ENCODE results near the gene FGF2. TPM values are rescaled to one million over a fixed set of nuclear protein-coding genes. Genes with fewer than 3 reads are reported as not detected.
"Not testable (repeated sequence)": the region's sequence is repeated elsewhere in the genome, so short reads cannot be mapped to it uniquely, and the experiment has no call there.

The FGF2 gene
- total RNA-seq, 8 experiments from 2014 or later = 6.0 to 40.3 (median 9.5) TPM

DNA sequence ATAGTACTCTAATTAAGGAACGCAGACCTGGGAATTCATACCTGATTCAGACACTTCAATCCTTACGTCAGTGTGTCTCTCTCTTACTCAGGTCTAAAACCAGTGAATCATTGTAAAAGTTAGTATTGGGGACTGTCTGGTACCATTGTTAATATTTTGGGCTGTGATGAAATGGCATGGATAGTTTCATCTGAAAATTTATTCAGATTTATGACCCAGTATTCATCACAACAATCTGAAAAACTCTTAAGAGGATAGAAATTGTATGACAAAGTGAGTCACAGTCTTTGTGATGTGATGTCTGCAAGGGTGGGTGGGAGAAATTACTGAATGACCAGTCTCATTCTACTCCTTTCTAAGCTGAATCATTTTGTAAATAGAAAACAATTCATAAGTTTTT, 10.3 kb downstream of the FGF2 start:
- WGBS, 10 experiments = 79 to 100% (median 89%) methylated on average over 1 to 2 of the region's 2 CpGs; no CpG with 5 or more reads in 2 of the 10 experiments
- H3K4me3 ChIP-seq = no peak overlapping the region
- in situ Hi-C loops (cut with MboI; ENCODE audit: low pct_unique_long_range_greater_than_20kb in 2 of 9, low sequenced_read_pairs in 9 of 9, unreplicated experiment in 9 of 9) = no loop called here
- H3K27ac ChIP-seq = no peak overlapping the region
- peak in 2 of 8 experiments; percentile 35 to 36 for ATAC-seq (replicated peaks in 6 of 8)
- no peaks in the 10 kb centered on the region for H3K4me1 ChIP-seq (replicated peaks in 1 of 2)

- no peak overlapping the region for H3K27ac ChIP-seq
- in situ Hi-C loops (cut with MboI; ENCODE audit: low pct_unique_long_range_greater_than_20kb in 2 of 9, low sequenced_read_pairs in 9 of 9, unreplicated experiment in 9 of 9) = no loop called here
- ATAC-seq (replicated peaks in 6 of 8) = no peak
- 17 to 100% (median 90%) methylated on average over 1 of the region's 1 CpG; no CpG with 5 or more reads in 4 of the 10 experiments for WGBS, 10 experiments
- no peaks in the 10 kb centered on the region for H3K4me1 ChIP-seq (replicated peaks in 1 of 2)
- no peak overlapping the region for H3K4me3 ChIP-seq
Measured at GRCh38 chr4:122838034-122838433, 11.4 kb downstream of the FGF2 start.

DNA sequence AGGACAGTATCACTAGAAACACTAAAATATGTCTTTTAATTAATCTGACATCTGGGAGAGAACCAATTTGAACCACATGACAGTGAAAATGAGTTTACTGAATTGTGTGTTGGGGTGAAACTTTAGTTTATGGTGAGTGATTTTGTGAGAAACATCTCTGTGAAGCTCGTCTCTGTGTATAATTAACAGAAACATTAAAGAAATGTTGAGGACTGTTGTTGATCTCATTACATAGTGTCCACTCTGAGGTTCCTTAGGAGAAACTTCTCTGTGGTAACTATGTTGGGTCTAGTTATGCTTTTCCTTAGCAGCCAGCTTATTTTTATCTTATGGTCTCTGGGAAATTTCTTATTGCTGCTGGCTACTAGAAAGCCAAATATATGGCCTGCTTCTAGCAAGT, 15.8 kb downstream of the FGF2 start:
- no peak overlapping the region for H3K4me3 ChIP-seq
- no peaks in the 10 kb centered on the region for H3K4me1 ChIP-seq (replicated peaks in 1 of 2)
- WGBS, 10 experiments = 40 to 100% (median 86%) methylated on average over 1 of the region's 1 CpG; no CpG with 5 or more reads in 4 of the 10 experiments
- no peak for ATAC-seq (replicated peaks in 6 of 8)
- in situ Hi-C loops (cut with MboI; ENCODE audit: low pct_unique_long_range_greater_than_20kb in 2 of 9, low sequenced_read_pairs in 9 of 9, unreplicated experiment in 9 of 9) = no loop called here
- H3K27ac ChIP-seq = no peak overlapping the region

GRCh38 chr4:122842984-122843531, 16.4 kb downstream of the FGF2 start:
- peak in 2 of 8 experiments; percentile 57 to 81 for ATAC-seq (replicated peaks in 6 of 8)
- 9 to 100% (median 80%) methylated on average over 1 to 4 of the region's 4 CpGs for WGBS, 10 experiments
- H3K4me1 ChIP-seq (replicated peaks in 1 of 2) = no peaks in the 10 kb centered on the region
- no peak overlapping the region for H3K4me3 ChIP-seq
- in situ Hi-C loops (cut with MboI; ENCODE audit: low pct_unique_long_range_greater_than_20kb in 2 of 9, low sequenced_read_pairs in 9 of 9, unreplicated experiment in 9 of 9) = no loop called here
- no peak overlapping the region for H3K27ac ChIP-seq

GRCh38 chr4:122844391-122844790, 17.8 kb downstream of the FGF2 start:
- H3K4me1 ChIP-seq (replicated peaks in 1 of 2); ATAC-seq (replicated peaks in 6 of 8); H3K4me3 ChIP-seq; in situ Hi-C loops (cut with MboI; ENCODE audit: low pct_unique_long_range_greater_than_20kb in 2 of 9, low sequenced_read_pairs in 9 of 9, unreplicated experiment in 9 of 9); H3K27ac ChIP-seq: not testable (repeated sequence)
- WGBS, 10 experiments = 67 to 100% (median 100%) methylated on average over 1 of the region's 1 CpG; no CpG with 5 or more reads in 1 of the 10 experiments

DNA sequence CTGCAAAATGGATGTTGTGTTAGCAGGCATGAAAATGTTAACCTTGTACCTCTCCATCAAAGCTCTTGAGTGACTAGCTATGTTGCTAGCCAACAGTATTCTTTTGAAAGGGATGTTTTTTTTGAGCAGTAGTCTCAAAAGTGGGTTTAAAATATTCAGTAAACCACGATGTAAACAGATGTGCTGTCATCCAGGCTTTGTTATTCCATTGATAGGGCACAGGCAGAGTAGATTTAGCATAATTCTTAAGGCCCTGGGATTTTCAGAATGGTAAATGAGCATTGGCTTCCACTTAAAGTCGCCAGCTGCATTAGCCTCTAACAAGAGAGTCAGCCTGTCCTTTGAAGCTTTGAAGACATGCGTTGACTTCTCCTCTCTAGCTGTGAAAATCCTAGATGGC, 18.4 kb downstream of the FGF2 start:
- no peak overlapping the region for H3K27ac ChIP-seq
- 0 to 100% (median 83%) methylated on average over 1 to 2 of the region's 3 CpGs; no CpG with 5 or more reads in 3 of the 10 experiments for WGBS, 10 experiments
- ATAC-seq (replicated peaks in 6 of 8) = no peak
- in situ Hi-C loops (cut with MboI; ENCODE audit: low pct_unique_long_range_greater_than_20kb in 2 of 9, low sequenced_read_pairs in 9 of 9, unreplicated experiment in 9 of 9) = no loop called here
- H3K4me1 ChIP-seq (replicated peaks in 1 of 2) = no peaks in the 10 kb centered on the region
- H3K4me3 ChIP-seq = no peak overlapping the region

DNA sequence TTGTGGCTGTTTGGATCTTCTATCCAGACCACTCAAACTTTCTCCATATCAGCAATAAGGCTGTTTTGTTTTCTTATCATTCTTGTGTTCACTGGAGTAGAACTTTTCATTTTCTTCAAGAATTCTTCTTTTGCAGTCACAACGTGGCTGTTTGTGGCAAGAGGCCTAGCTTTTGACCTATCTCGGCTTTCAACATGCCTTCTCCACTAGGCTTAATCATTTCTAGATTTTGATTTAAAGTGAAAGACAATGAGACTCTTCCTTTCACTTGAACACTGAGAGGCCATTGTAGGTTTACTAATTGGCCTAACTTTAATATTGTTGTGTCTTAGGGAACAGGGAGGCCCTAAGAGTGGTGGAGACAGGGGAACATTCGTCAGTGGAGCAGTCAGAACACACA, 19.1 kb downstream of the FGF2 start:
- ATAC-seq (replicated peaks in 6 of 8) = no peak
- WGBS, 10 experiments = 40 to 100% (median 64%) methylated on average over 1 to 3 of the region's 3 CpGs
- in situ Hi-C loops (cut with MboI; ENCODE audit: low pct_unique_long_range_greater_than_20kb in 2 of 9, low sequenced_read_pairs in 9 of 9, unreplicated experiment in 9 of 9) = no loop called here
- Histone ChIP-seq H3K4me3 (no peak overlapping the region), H3K4me1 (replicated peaks in 1 of 2) (no peaks in the 10 kb centered on the region), H3K27ac (no peak overlapping the region)

DNA sequence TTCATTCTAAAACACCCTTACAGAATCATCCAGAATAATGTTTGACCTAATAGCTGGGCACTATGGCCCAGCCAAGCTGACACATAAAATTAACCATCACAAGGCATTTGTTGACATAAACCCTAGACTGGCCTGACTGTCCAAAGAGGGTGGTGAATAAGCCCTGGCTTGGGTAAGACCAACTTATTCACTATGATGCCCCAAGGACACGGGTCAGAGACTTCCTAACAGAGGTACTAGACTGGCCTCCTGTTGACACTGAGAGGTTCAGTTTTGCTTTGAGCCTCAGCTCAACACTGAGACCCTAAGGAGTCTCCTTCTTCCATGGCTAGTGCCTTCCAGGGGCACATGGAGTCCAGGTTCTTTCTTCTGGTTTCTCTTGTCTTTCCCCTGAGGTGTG, 21.3 kb downstream of the FGF2 start:
- no peak for ATAC-seq (replicated peaks in 6 of 8)
- no peak overlapping the region for H3K27ac ChIP-seq
- H3K4me3 ChIP-seq = no peak overlapping the region
- WGBS, 10 experiments = 50 to 100% (median 100%) methylated on average over 1 of the region's 1 CpG; no CpG with 5 or more reads in 6 of the 10 experiments
- no peaks in the 10 kb centered on the region for H3K4me1 ChIP-seq (replicated peaks in 1 of 2)
- in situ Hi-C loops (cut with MboI; ENCODE audit: low pct_unique_long_range_greater_than_20kb in 2 of 9, low sequenced_read_pairs in 9 of 9, unreplicated experiment in 9 of 9) = no loop called here

- ATAC-seq (replicated peaks in 6 of 8); H3K4me3 ChIP-seq; in situ Hi-C loops (cut with MboI; ENCODE audit: low pct_unique_long_range_greater_than_20kb in 2 of 9, low sequenced_read_pairs in 9 of 9, unreplicated experiment in 9 of 9); H3K27ac ChIP-seq; H3K4me1 ChIP-seq (replicated peaks in 1 of 2): not testable (repeated sequence)
- 100% methylated on average over 1 to 3 of the region's 3 CpGs; no CpG with 5 or more reads in 6 of the 10 experiments for WGBS, 10 experiments
Measured at GRCh38 chr4:122849789-122850188, 23.2 kb downstream of the FGF2 start.

DNA sequence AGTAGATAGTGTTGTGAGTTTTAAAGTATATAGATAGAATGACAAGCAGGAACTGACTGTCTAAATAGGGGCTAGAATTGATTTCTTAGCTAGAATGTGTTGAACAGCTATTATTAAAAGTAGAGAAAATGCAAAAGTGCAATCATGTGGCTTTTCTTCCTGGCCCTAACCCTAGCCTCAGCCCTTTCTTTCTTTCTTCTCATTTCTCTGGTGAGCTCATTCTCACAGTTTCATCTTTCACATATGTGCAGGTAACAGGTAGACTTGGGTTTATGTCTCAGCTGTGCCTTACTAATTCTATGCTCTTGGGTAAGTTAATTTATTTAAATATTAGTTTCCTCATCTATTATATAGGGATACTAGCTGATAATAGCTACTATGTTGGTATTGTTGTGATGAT, 24.9 kb downstream of the FGF2 start:
- Histone ChIP-seq H3K27ac (no peak overlapping the region), H3K4me1 (replicated peaks in 1 of 2) (no peaks in the 10 kb centered on the region), H3K4me3 (no peak overlapping the region)
- no peak for ATAC-seq (replicated peaks in 6 of 8)
- in situ Hi-C loops (cut with MboI; ENCODE audit: low pct_unique_long_range_greater_than_20kb in 2 of 9, low sequenced_read_pairs in 9 of 9, unreplicated experiment in 9 of 9) = no loop called here

- H3K27ac ChIP-seq = no peak overlapping the region
- WGBS, 10 experiments = 0 to 71% (median 52%) methylated on average over 1 to 5 of the region's 10 CpGs; no CpG with 5 or more reads in 2 of the 10 experiments
- no peak overlapping the region for H3K4me3 ChIP-seq
- ATAC-seq (replicated peaks in 6 of 8) = peak in 5 of 8 experiments; percentile 29 to 90 (median 32)
- H3K4me1 ChIP-seq (replicated peaks in 1 of 2) = no peaks in the 10 kb centered on the region
- in situ Hi-C loops (cut with MboI; ENCODE audit: low pct_unique_long_range_greater_than_20kb in 2 of 9, low sequenced_read_pairs in 9 of 9, unreplicated experiment in 9 of 9) = no loop called here
Measured at GRCh38 chr4:122854447-122855352, 28.1 kb downstream of the FGF2 start.

DNA sequence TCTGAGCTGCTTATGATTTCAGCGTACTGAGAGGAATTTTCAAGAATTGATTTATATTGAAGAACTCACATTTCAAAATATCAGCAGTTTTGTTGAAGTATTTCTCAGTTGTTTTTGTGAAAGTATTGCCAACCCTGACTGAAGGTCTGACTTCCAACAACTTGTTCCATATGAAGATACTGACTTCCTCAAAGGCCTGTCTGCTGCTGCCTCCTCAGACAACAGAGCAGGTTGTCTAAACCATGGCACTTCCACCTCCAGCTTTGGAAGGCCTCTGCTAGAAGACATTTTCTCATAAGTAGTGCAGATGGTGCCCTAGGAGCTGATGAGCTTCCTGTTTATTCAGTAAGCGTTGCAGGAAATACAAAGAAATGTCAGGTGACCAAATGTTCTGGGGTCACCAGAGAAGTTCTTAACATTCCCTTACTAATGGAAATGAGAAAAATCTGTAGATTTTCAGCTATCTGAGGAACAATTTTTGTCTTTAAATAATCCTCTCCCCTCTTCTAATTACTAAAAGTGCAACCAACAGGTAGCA, 28.8 kb downstream of the FGF2 start:
- in situ Hi-C loops (cut with MboI; ENCODE audit: low pct_unique_long_range_greater_than_20kb in 2 of 9, low sequenced_read_pairs in 9 of 9, unreplicated experiment in 9 of 9) = no loop called here
- no peak for ATAC-seq (replicated peaks in 6 of 8)
- Histone ChIP-seq H3K4me1 (replicated peaks in 1 of 2) (no peaks in the 10 kb centered on the region), H3K27ac (no peak overlapping the region), H3K4me3 (no peak overlapping the region)
- WGBS, 10 experiments = 40 to 100% (median 89%) methylated on average over 1 to 2 of the region's 2 CpGs

DNA sequence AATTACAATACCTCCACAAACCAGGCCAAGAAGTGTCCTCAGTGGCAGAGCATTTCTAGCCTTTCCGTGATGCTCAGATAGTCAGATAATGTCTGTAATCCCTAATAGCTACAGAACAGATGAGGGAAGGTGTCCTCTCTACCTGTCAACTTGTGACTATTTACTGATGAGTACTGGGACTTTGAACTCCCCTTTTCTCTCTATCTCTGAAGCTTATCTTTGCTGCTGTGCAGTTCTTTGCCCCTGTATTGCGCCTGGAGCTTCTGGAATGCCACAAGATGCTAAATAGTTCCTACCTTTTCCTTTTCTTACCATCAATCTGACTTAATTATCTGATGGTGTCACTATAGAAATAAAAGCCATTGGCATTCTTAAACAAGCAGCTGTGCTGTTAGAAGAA, 30.5 kb downstream of the FGF2 start:
- in situ Hi-C loops (cut with MboI; ENCODE audit: low pct_unique_long_range_greater_than_20kb in 2 of 9, low sequenced_read_pairs in 9 of 9, unreplicated experiment in 9 of 9) = no loop called here
- no peak for ATAC-seq (replicated peaks in 6 of 8)
- no peak overlapping the region for H3K4me3 ChIP-seq
- H3K27ac ChIP-seq = no peak overlapping the region
- 83 to 100% (median 95%) methylated on average over 1 to 2 of the region's 2 CpGs; no CpG with 5 or more reads in 2 of the 10 experiments for WGBS, 10 experiments
- H3K4me1 ChIP-seq (replicated peaks in 1 of 2) = no peaks in the 10 kb centered on the region

All from motor neuron (in vitro differentiated cells).